HCT116 (cell line): ENCODE measurements around the gene SYNE2. TPM values are rescaled to one million over a fixed set of nuclear protein-coding genes. Genes with fewer than 3 reads are reported as not detected.

ENCODE experiments used
- ATAC-seq: fragments of 200-7000 bp; cut with Tn5 transposase; 2 replicates; pipeline ENCODE4 v1.9.1; 2020; ENCODE audit warnings: mild to moderate bottlenecking, moderate library complexity
- BruUV-seq: library from RNA; stranded (reverse); fragments of 400-500 nt; replicated peaks from 2 replicates; lab custom pipeline; 2021; lab: Mats Ljungman, UMichigan
- CTCF ChIA-PET: fragments of 300-600 bp; sonication (Branson Sonifier 250); formaldehyde crosslinking; loops from one replicate; lab custom pipeline; 2021; ENCODE audit warnings: antibody characterized with exemption; lab: Charles Lee
- POLR2A ChIA-PET: fragments of 300-600, 350-600 bp; sonication (Branson Sonifier 250); formaldehyde crosslinking; loops from one replicate; lab custom pipeline; 2021; ENCODE audit warnings: antibody characterized with exemption; lab: Charles Lee
- RAD21 ChIA-PET, 2 experiments: fragments of 300-600 bp; sonication (Branson Sonifier 250); formaldehyde crosslinking; loops; one replicate each; lab custom pipeline; 2023; ENCODE audit warnings: low total read pairs in 2 of 2; ENCODE audit not compliant: uncharacterized antibody in 2 of 2, unreplicated experiment in 2 of 2, low non-redundant PET in 1 of 2; lab: Charles Lee
- DNase-seq: peaks from one replicate; pipeline ENCODE4 v3.0.0-alpha.2; 2010; ENCODE audit warnings: low read depth, low spot score
- H2AFZ ChIP-seq: fragments of 200-600 bp; shearing (Covaris generic), sonication (generic); 2 replicates; pipeline ENCODE4 v1.6.1; 2017; ENCODE audit warnings: low read depth, mixed run types, mixed read lengths, antibody characterized with exemption, low read length; ENCODE audit not compliant: poor library complexity, severe bottlenecking
- H3K27ac ChIP-seq: 2 replicates; pipeline ENCODE4 v1.5.1; 2012; ENCODE audit warnings: low read depth, low read length
- H3K27me3 ChIP-seq: fragments of 200-600 bp; sonication (generic); 2 replicates; pipeline ENCODE4 v1.6.1; 2016; ENCODE audit warnings: mixed run types, low read length, mixed read lengths; ENCODE audit not compliant: insufficient read depth
- H3K36me3 ChIP-seq, 2 experiments: fragments of 200-500 bp in 1 of 2; fragments of 200-600 bp in 1 of 2; sonication (Bioruptor generic) in 1 of 2; sonication (generic) in 1 of 2; 2 replicates each; pipeline versions ENCODE4 v1.5.1 to v1.6.1; 2014 to 2016; ENCODE audit warnings: low read length in 2 of 2, inconsistent platforms in 1 of 2, mixed read lengths in 1 of 2, mixed run types in 1 of 2; ENCODE audit not compliant: insufficient read depth in 2 of 2, control insufficient read depth in 1 of 2
- H3K4me1 ChIP-seq, 2 experiments: fragments of 200-600 bp in 1 of 2; sonication (generic) in 1 of 2; 2 replicates each; pipeline versions ENCODE4 v1.5.1 to v1.6.1; 2012 to 2017; ENCODE audit warnings: low read length in 2 of 2, inconsistent platforms in 1 of 2, mild to moderate bottlenecking in 1 of 2, mixed read lengths in 1 of 2, mixed run types in 1 of 2, moderate library complexity in 1 of 2; ENCODE audit not compliant: insufficient read depth in 2 of 2, control insufficient read depth in 1 of 2
- H3K4me2 ChIP-seq: fragments of 200-600 bp; sonication (generic); 2 replicates; pipeline ENCODE4 v1.6.1; 2017; ENCODE audit warnings: mixed run types, low read length, mixed read lengths
- H3K4me3 ChIP-seq, 2 experiments: fragments of 200-600 bp in 1 of 2; sonication (generic) in 1 of 2; replicated peaks in 1 of 2; 2 replicates each; pipeline ENCODE4 v1.5.1; 2011 to 2016; ENCODE audit warnings: low read length in 2 of 2, control low read depth in 1 of 2, low read depth in 1 of 2, mild to moderate bottlenecking in 1 of 2, mixed read lengths in 1 of 2, mixed run types in 1 of 2
- H3K79me2 ChIP-seq: fragments of 200-600 bp; sonication (generic); 2 replicates; pipeline ENCODE4 v1.6.1; 2017; ENCODE audit warnings: mild to moderate bottlenecking, mixed run types, low read length, moderate library complexity, mixed read lengths; ENCODE audit not compliant: insufficient read depth
- H3K9ac ChIP-seq: fragments of 200-600 bp; sonication (generic); 2 replicates; pipeline ENCODE4 v1.6.1; 2016; ENCODE audit warnings: low read length, mixed read lengths
- H3K9me2 ChIP-seq: fragments of 200-600 bp; sonication (generic), shearing (Covaris generic); 2 replicates; pipeline ENCODE4 v1.6.1; 2017; ENCODE audit warnings: mixed run types, mild to moderate bottlenecking, moderate library complexity; ENCODE audit not compliant: insufficient read depth
- H3K9me3 ChIP-seq, 2 experiments: fragments of 200-500 bp in 1 of 2; fragments of 200-600 bp in 1 of 2; sonication (Bioruptor generic) in 1 of 2; sonication (generic) in 1 of 2; 2 replicates each; pipeline ENCODE4 v1.6.1; 2014 to 2017; ENCODE audit warnings: low read length in 2 of 2, mixed read lengths in 2 of 2, inconsistent platforms in 1 of 2, low read depth in 1 of 2, mild to moderate bottlenecking in 1 of 2, mixed run types in 1 of 2, moderate library complexity in 1 of 2; ENCODE audit not compliant: control insufficient read depth in 1 of 2, insufficient read depth in 1 of 2
- H4K20me1 ChIP-seq: fragments of 200-600 bp; sonication (generic), shearing (Covaris generic); 2 replicates; pipeline ENCODE4 v1.6.1; 2017; ENCODE audit warnings: mixed run types, mild to moderate bottlenecking, moderate library complexity; ENCODE audit not compliant: insufficient read depth
- CBX3 ChIP-seq: IDR thresholded peaks from 2 replicates; pipeline ENCODE4 v1.6.1; 2012; ENCODE audit warnings: low read depth
- CEBPB ChIP-seq: IDR thresholded peaks from 2 replicates; pipeline ENCODE4 v1.6.1; 2012; ENCODE audit warnings: low read depth
- CTCF ChIP-seq, 3 experiments: fragments of 200-600 bp in 1 of 3; sonication (generic) in 1 of 3; IDR thresholded peaks in 2 of 3; conservative IDR thresholded peaks in 1 of 3; 2 replicates each; pipeline ENCODE4 v1.5.1; 2012 to 2017; ENCODE audit warnings: low read depth in 2 of 3, low read length in 2 of 3, antibody characterized with exemption in 1 of 3, borderline replicate concordance in 1 of 3, control low read depth in 1 of 3, mild to moderate bottlenecking in 1 of 3, mixed read lengths in 1 of 3, mixed run types in 1 of 3, moderate library complexity in 1 of 3; ENCODE audit not compliant: insufficient read depth in 1 of 3
- EGR1 ChIP-seq: IDR thresholded peaks from 2 replicates; pipeline ENCODE4 v1.6.1; 2012; ENCODE audit warnings: low read depth
- ELF1 ChIP-seq: IDR thresholded peaks from 2 replicates; pipeline ENCODE4 v1.6.1; 2012; ENCODE audit warnings: low read depth, borderline replicate concordance
- EZH2 ChIP-seq: fragments of 200-600 bp; sonication (generic); IDR thresholded peaks from 2 replicates; pipeline ENCODE4 v1.6.1; 2017; ENCODE audit warnings: antibody characterized with exemption, mixed run types
- FOSL1 ChIP-seq: IDR thresholded peaks from 2 replicates; pipeline ENCODE4 v1.6.1; 2012; ENCODE audit warnings: low read depth
- JUND ChIP-seq: IDR thresholded peaks from 2 replicates; pipeline ENCODE4 v1.6.1; 2012
- POLR2AphosphoS5 ChIP-seq: IDR thresholded peaks from 2 replicates; pipeline ENCODE4 v1.6.1; 2011; ENCODE audit warnings: mild to moderate bottlenecking, low read depth, low read length, moderate library complexity
- RAD21 ChIP-seq: IDR thresholded peaks from 2 replicates; pipeline ENCODE4 v1.6.1; 2012; ENCODE audit warnings: low read depth, mild to moderate bottlenecking
- SRF ChIP-seq: IDR thresholded peaks from 2 replicates; pipeline ENCODE4 v1.6.1; 2012; ENCODE audit warnings: low read depth
- TCF7L2 ChIP-seq: IDR thresholded peaks from 2 replicates; pipeline ENCODE4 v1.7.0; 2011; ENCODE audit warnings: borderline replicate concordance, inconsistent platforms; ENCODE audit not compliant: insufficient read depth, insufficient read length; ENCODE audit errors: extremely low read depth
- YY1 ChIP-seq: IDR thresholded peaks from 2 replicates; pipeline ENCODE4 v1.6.1; 2011; ENCODE audit warnings: low read length, low read depth, moderate library complexity, mild to moderate bottlenecking; ENCODE audit not compliant: insufficient replicate concordance; ENCODE audit errors: extremely low read depth
- ZBTB33 ChIP-seq: IDR thresholded peaks from 2 replicates; pipeline ENCODE4 v1.6.1; 2011; ENCODE audit warnings: mild to moderate bottlenecking, low read length, moderate library complexity; ENCODE audit not compliant: insufficient replicate concordance; ENCODE audit errors: extremely low read depth
- ZFX ChIP-seq: fragments of 450-650 bp; IDR thresholded peaks from 2 replicates; pipeline ENCODE4 v1.6.1; 2017
- ZNF274 ChIP-seq: fragments of 200-500 bp; sonication (Bioruptor generic); IDR thresholded peaks from 2 replicates; pipeline ENCODE4 v1.6.1; 2014; ENCODE audit warnings: mild to moderate bottlenecking, low read depth, low read length, inconsistent platforms
- intact Hi-C: fragments of 100-400 bp; cut with micrococcal nuclease; formaldehyde crosslinking; loops from 2 replicates; pipeline ENCODE4 v1.10.0; 2022
- total RNA-seq: library from RNA; stranded (reverse); gene quantifications from one replicate; pipeline ENCODE4 v1.2.1, GENCODE V29; 2021; ENCODE audit not compliant: unreplicated experiment
- TF ChIP-seq, protein P1 (sequence below): IDR thresholded peaks from 2 replicates; pipeline ENCODE4 v1.6.1; 2012
- TF ChIP-seq, protein P2 (sequence below): IDR thresholded peaks from 2 replicates; pipeline ENCODE4 v1.6.1; 2012
- TF ChIP-seq, protein P3 (sequence below): IDR thresholded peaks from 2 replicates; pipeline ENCODE4 v1.6.1; 2012; ENCODE audit warnings: low read depth

Gene SYNE2
- total RNA-seq, 1 experiment from 2014 or later, result 28.8 TPM

- H3K4me1 ChIP-seq, result peaks cover 7 to 8% of the 10 kb centered on the region in 2 experiments; a peak in 3 of 4 replicates
- POLR2A ChIA-PET, result no interaction called here
- ATAC-seq, result no peak
Observed at GRCh38 chr14:63918411-63918810, 65.6 kb downstream of the SYNE2 start.

More at GRCh38 chr14:63918411-63918810, 65.6 kb downstream of the SYNE2 start:
- no peak overlapping the region for H3K9ac ChIP-seq
- no peaks in the 10 kb centered on the region; the same call in 1 of the 2 replicates for H3K79me2 ChIP-seq
- CTCF ChIA-PET, result no interaction called here
- no peaks in the 10 kb centered on the region for H3K9me2 ChIP-seq
- no peak overlapping the region for H2AFZ ChIP-seq
- no peaks in the 10 kb centered on the region for H4K20me1 ChIP-seq
- no peak overlapping the region for H3K4me2 ChIP-seq
- no peak for DNase-seq
- H3K9me3 ChIP-seq, result no peaks in the 10 kb centered on the region
- no peaks in the 10 kb centered on the region for H3K27me3 ChIP-seq
- H3K27ac ChIP-seq, result no peak overlapping the region
- H3K36me3 ChIP-seq, result no peaks in the 10 kb centered on the region
- BruUV-seq, result no TSS peak
- H3K4me3 ChIP-seq, result no peak overlapping the region
- intact Hi-C loops, result no loop called here
- TF ChIP-seq EZH2 (no peak), YY1 (no peak), JUND (no peak), EGR1 (no peak), CTCF (IDR thresholded peaks at IDR 0.05 in 2 of 3, conservative IDR thresholded peaks at IDR 0.05 in 1 of 3; ENCODE audit: borderline replicate concordance in 1 of 3, insufficient read depth in 1 of 3, low read depth in 2 of 3, low read length in 2 of 3) (no peak), SRF (no peak), CEBPB (no peak), FOSL1 (no peak), RAD21 (no peak), POLR2AphosphoS5 (no peak), ZNF274 (no peak), ZFX (no peak), ZBTB33 (no peak), ELF1 (no peak), TCF7L2 (no peak), CBX3 (no peak)
- TF ChIP-seq, protein P1, sequence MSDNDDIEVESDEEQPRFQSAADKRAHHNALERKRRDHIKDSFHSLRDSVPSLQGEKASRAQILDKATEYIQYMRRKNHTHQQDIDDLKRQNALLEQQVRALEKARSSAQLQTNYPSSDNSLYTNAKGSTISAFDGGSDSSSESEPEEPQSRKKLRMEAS, result no peak
- TF ChIP-seq, protein P2, sequence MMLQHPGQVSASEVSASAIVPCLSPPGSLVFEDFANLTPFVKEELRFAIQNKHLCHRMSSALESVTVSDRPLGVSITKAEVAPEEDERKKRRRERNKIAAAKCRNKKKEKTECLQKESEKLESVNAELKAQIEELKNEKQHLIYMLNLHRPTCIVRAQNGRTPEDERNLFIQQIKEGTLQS, result no peak
- TF ChIP-seq, protein P3, sequence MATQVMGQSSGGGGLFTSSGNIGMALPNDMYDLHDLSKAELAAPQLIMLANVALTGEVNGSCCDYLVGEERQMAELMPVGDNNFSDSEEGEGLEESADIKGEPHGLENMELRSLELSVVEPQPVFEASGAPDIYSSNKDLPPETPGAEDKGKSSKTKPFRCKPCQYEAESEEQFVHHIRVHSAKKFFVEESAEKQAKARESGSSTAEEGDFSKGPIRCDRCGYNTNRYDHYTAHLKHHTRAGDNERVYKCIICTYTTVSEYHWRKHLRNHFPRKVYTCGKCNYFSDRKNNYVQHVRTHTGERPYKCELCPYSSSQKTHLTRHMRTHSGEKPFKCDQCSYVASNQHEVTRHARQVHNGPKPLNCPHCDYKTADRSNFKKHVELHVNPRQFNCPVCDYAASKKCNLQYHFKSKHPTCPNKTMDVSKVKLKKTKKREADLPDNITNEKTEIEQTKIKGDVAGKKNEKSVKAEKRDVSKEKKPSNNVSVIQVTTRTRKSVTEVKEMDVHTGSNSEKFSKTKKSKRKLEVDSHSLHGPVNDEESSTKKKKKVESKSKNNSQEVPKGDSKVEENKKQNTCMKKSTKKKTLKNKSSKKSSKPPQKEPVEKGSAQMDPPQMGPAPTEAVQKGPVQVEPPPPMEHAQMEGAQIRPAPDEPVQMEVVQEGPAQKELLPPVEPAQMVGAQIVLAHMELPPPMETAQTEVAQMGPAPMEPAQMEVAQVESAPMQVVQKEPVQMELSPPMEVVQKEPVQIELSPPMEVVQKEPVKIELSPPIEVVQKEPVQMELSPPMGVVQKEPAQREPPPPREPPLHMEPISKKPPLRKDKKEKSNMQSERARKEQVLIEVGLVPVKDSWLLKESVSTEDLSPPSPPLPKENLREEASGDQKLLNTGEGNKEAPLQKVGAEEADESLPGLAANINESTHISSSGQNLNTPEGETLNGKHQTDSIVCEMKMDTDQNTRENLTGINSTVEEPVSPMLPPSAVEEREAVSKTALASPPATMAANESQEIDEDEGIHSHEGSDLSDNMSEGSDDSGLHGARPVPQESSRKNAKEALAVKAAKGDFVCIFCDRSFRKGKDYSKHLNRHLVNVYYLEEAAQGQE, result no peak
- RAD21 ChIA-PET, result no interaction called here
